Measurements from ENCODE around the gene ZNF821. TPM values are rescaled to one million over a fixed set of nuclear protein-coding genes. Genes with fewer than 3 reads are reported as not detected.
"Not testable (repeated sequence)": the region's sequence is repeated elsewhere in the genome, so short reads cannot be mapped to it uniquely, and the experiment has no call there.

The ZNF821 gene
- total RNA-seq, 1 donor from 2014 or later, result 13.7 TPM

GRCh38 chr16:71834291-71834690 lies 49.7 kb downstream of the ZNF821 start:
- no peak for TF ChIP-seq CTCF (IDR thresholded peaks at IDR 0.05; ENCODE audit: insufficient read depth, low read length, poor library complexity, severe bottlenecking)
- Histone ChIP-seq H3K36me3 (ENCODE audit: control insufficient read depth, insufficient read depth, low read length) (no peaks in the 10 kb centered on the region), H3K4me3 (ENCODE audit: low read depth, low read length) (no peak overlapping the region), H3K27me3 (ENCODE audit: control insufficient read depth, insufficient read depth, low read length) (no peaks in the 10 kb centered on the region)
- DNase-seq (ENCODE audit: low read depth), result no peak

GRCh38 chr16:71832112-71832511 lies 51.9 kb downstream of the ZNF821 start:
- not testable (repeated sequence) for H3K36me3 ChIP-seq (ENCODE audit: control insufficient read depth, insufficient read depth, low read length); H3K4me3 ChIP-seq (ENCODE audit: low read depth, low read length); DNase-seq (ENCODE audit: low read depth); H3K27me3 ChIP-seq (ENCODE audit: control insufficient read depth, insufficient read depth, low read length)

GRCh38 chr16:71831698-71832097 lies 52.3 kb downstream of the ZNF821 start:
- not testable (repeated sequence) for H3K27me3 ChIP-seq (ENCODE audit: control insufficient read depth, insufficient read depth, low read length); H3K36me3 ChIP-seq (ENCODE audit: control insufficient read depth, insufficient read depth, low read length); H3K4me3 ChIP-seq (ENCODE audit: low read depth, low read length); DNase-seq (ENCODE audit: low read depth)

GRCh38 chr16:71830359-71830758 lies 53.6 kb downstream of the ZNF821 start:
- no peaks in the 10 kb centered on the region for H3K27me3 ChIP-seq (ENCODE audit: control insufficient read depth, insufficient read depth, low read length)
- H3K4me3 ChIP-seq (ENCODE audit: low read depth, low read length), result no peak overlapping the region
- no peaks in the 10 kb centered on the region for H3K36me3 ChIP-seq (ENCODE audit: control insufficient read depth, insufficient read depth, low read length)
- TF ChIP-seq CTCF (IDR thresholded peaks at IDR 0.05; ENCODE audit: insufficient read depth, low read length, poor library complexity, severe bottlenecking), result no peak
- no peak for DNase-seq (ENCODE audit: low read depth)

- Histone ChIP-seq H3K36me3 (ENCODE audit: control insufficient read depth, insufficient read depth, low read length) (no peaks in the 10 kb centered on the region), H3K4me3 (ENCODE audit: low read depth, low read length) (no peak overlapping the region), H3K27me3 (ENCODE audit: control insufficient read depth, insufficient read depth, low read length) (no peaks in the 10 kb centered on the region)
- TF ChIP-seq CTCF (IDR thresholded peaks at IDR 0.05; ENCODE audit: insufficient read depth, low read length, poor library complexity, severe bottlenecking), result no peak
- no peak for DNase-seq (ENCODE audit: low read depth)
Measured at GRCh38 chr16:71826533-71827017, 57.4 kb downstream of the ZNF821 start.

GRCh38 chr16:71817155-71817500 lies 66.9 kb downstream of the ZNF821 start:
- H3K4me3 ChIP-seq (ENCODE audit: low read depth, low read length), result not testable (repeated sequence)

GRCh38 chr16:71811261-71811803 lies 72.7 kb downstream of the ZNF821 start:
- no peaks in the 10 kb centered on the region for H3K27me3 ChIP-seq (ENCODE audit: control insufficient read depth, insufficient read depth, low read length)
- H3K36me3 ChIP-seq (ENCODE audit: control insufficient read depth, insufficient read depth, low read length), result no peaks in the 10 kb centered on the region
- no peak overlapping the region for H3K4me3 ChIP-seq (ENCODE audit: low read depth, low read length)
- no peak for TF ChIP-seq CTCF (IDR thresholded peaks at IDR 0.05; ENCODE audit: insufficient read depth, low read length, poor library complexity, severe bottlenecking)
- no peak for DNase-seq (ENCODE audit: low read depth)

More at GRCh38 chr16:71817155-71817500, 66.9 kb downstream of the ZNF821 start:
- not testable (repeated sequence) for H3K27me3 ChIP-seq (ENCODE audit: control insufficient read depth, insufficient read depth, low read length); H3K36me3 ChIP-seq (ENCODE audit: control insufficient read depth, insufficient read depth, low read length); DNase-seq (ENCODE audit: low read depth)

GRCh38 chr16:71810155-71810530 lies 73.8 kb downstream of the ZNF821 start:
- H3K4me3 ChIP-seq (ENCODE audit: low read depth, low read length); H3K36me3 ChIP-seq (ENCODE audit: control insufficient read depth, insufficient read depth, low read length); H3K27me3 ChIP-seq (ENCODE audit: control insufficient read depth, insufficient read depth, low read length); DNase-seq (ENCODE audit: low read depth): not testable (repeated sequence)

Data from kidney epithelial cell (primary cell).